NT2/D1 (cell line): ENCODE measurements around the gene SIK3.

Source experiments
- DNase-seq: peaks from one replicate; pipeline ENCODE4 v3.0.0-alpha.2; 2011; ENCODE audit warnings: low read depth, low spot score
- H3K27me3 ChIP-seq: 2 replicates; pipeline ENCODE4 v1.6.0; 2011; ENCODE audit warnings: mild to moderate bottlenecking; ENCODE audit not compliant: insufficient read length, insufficient read depth
- H3K36me3 ChIP-seq: 2 replicates; pipeline ENCODE4 v1.6.1; 2011; ENCODE audit warnings: mild to moderate bottlenecking, low read length, mixed read lengths; ENCODE audit not compliant: insufficient read depth, insufficient read length
- H3K4me1 ChIP-seq: 2 replicates; pipeline ENCODE4 v1.5.1; 2011; ENCODE audit not compliant: insufficient read depth, insufficient read length
- H3K4me3 ChIP-seq: 2 replicates; pipeline ENCODE4 v1.5.1; 2011; ENCODE audit warnings: low read depth; ENCODE audit not compliant: insufficient read length
- H3K9ac ChIP-seq: 2 replicates; pipeline ENCODE4 v1.6.0; 2011; ENCODE audit warnings: low read depth; ENCODE audit not compliant: insufficient read length
- H3K9me3 ChIP-seq: 2 replicates; pipeline ENCODE4 v1.5.1; 2011; ENCODE audit warnings: mild to moderate bottlenecking, low read length; ENCODE audit not compliant: insufficient read depth
- SUZ12 ChIP-seq: IDR thresholded peaks from 2 replicates; pipeline ENCODE4 v1.6.1; 2011; ENCODE audit not compliant: insufficient read length, insufficient read depth; ENCODE audit errors: extremely low read depth
- YY1 ChIP-seq: IDR thresholded peaks from 2 replicates; pipeline ENCODE4 v1.6.1; 2011; ENCODE audit not compliant: insufficient read length, insufficient read depth
- ZNF274 ChIP-seq: IDR thresholded peaks from 2 replicates; pipeline ENCODE4 v1.6.1; 2011; ENCODE audit warnings: mild to moderate bottlenecking, low read depth, low read length

SIK3 gene

GRCh38 chr11:116895048-116895757, 203.0 kb downstream of the SIK3 start:
- no peaks in the 10 kb centered on the region for H3K4me1 ChIP-seq
- no peak overlapping the region for H3K4me3 ChIP-seq
- H3K36me3 ChIP-seq: peaks cover 50% of the 10 kb centered on the region
- peak; percentile 27 for DNase-seq
- H3K27me3 ChIP-seq: no peaks in the 10 kb centered on the region
- TF ChIP-seq YY1: no peak
- TF ChIP-seq ZNF274: no peak
- no peak for TF ChIP-seq SUZ12
- H3K9me3 ChIP-seq: peaks cover 3% of the 10 kb centered on the region; the same call in 1 of the 2 replicates
- H3K9ac ChIP-seq: no peak overlapping the region

- H3K9me3 ChIP-seq: no peaks in the 10 kb centered on the region
- H3K4me1 ChIP-seq: no peaks in the 10 kb centered on the region
- H3K9ac ChIP-seq: no peak overlapping the region
- no peak for DNase-seq
- TF ChIP-seq YY1 (no peak), ZNF274 (no peak), SUZ12 (no peak)
- no peaks in the 10 kb centered on the region for H3K27me3 ChIP-seq
- H3K36me3 ChIP-seq: peaks cover 52% of the 10 kb centered on the region
- H3K4me3 ChIP-seq: no peak overlapping the region
Measured at GRCh38 chr11:116893906-116894305, 204.3 kb downstream of the SIK3 start.

- Histone ChIP-seq H3K9ac (no peak overlapping the region), H3K9me3 (no peaks in the 10 kb centered on the region), H3K4me3 (no peak overlapping the region), H3K4me1 (no peaks in the 10 kb centered on the region), H3K36me3 (peaks cover 52% of the 10 kb centered on the region), H3K27me3 (no peaks in the 10 kb centered on the region)
- DNase-seq: no peak
- TF ChIP-seq YY1 (no peak), SUZ12 (no peak), ZNF274 (no peak)
Measured at GRCh38 chr11:116893437-116893836, 204.8 kb downstream of the SIK3 start.

- H3K36me3 ChIP-seq: peaks cover 52% of the 10 kb centered on the region
- H3K4me1 ChIP-seq: no peaks in the 10 kb centered on the region
- no peaks in the 10 kb centered on the region for H3K9me3 ChIP-seq
- TF ChIP-seq YY1: no peak
- no peak for TF ChIP-seq ZNF274
- no peak for TF ChIP-seq SUZ12
- H3K27me3 ChIP-seq: no peaks in the 10 kb centered on the region
- no peak overlapping the region for H3K9ac ChIP-seq
- DNase-seq: no peak
- H3K4me3 ChIP-seq: no peak overlapping the region
Measured at GRCh38 chr11:116892374-116892773, 205.9 kb downstream of the SIK3 start.

GRCh38 chr11:116891746-116892145, 206.5 kb downstream of the SIK3 start:
- no peaks in the 10 kb centered on the region for H3K4me1 ChIP-seq
- no peaks in the 10 kb centered on the region for H3K27me3 ChIP-seq
- peaks cover 47% of the 10 kb centered on the region for H3K36me3 ChIP-seq
- H3K4me3 ChIP-seq: no peak overlapping the region
- no peak for DNase-seq
- TF ChIP-seq YY1 (no peak), ZNF274 (no peak), SUZ12 (no peak)
- H3K9ac ChIP-seq: no peak overlapping the region
- H3K9me3 ChIP-seq: no peaks in the 10 kb centered on the region

GRCh38 chr11:116890607-116891006, 207.6 kb downstream of the SIK3 start:
- H3K36me3 ChIP-seq: peaks cover 36% of the 10 kb centered on the region
- no peaks in the 10 kb centered on the region for H3K27me3 ChIP-seq
- H3K9me3 ChIP-seq: no peaks in the 10 kb centered on the region
- H3K4me3 ChIP-seq: no peak overlapping the region
- no peak overlapping the region for H3K9ac ChIP-seq
- H3K4me1 ChIP-seq: no peaks in the 10 kb centered on the region
- no peak for DNase-seq
- TF ChIP-seq ZNF274 (no peak), YY1 (no peak), SUZ12 (no peak)

- DNase-seq: no peak
- Histone ChIP-seq H3K36me3 (peaks cover 34% of the 10 kb centered on the region), H3K9ac (no peak overlapping the region), H3K27me3 (no peaks in the 10 kb centered on the region), H3K4me1 (no peaks in the 10 kb centered on the region), H3K9me3 (no peaks in the 10 kb centered on the region), H3K4me3 (no peak overlapping the region)
- TF ChIP-seq YY1 (no peak), ZNF274 (no peak)
Measured at GRCh38 chr11:116890193-116890592, 208.0 kb downstream of the SIK3 start.
